ENCODE data around the gene C5AR2.
A peak's percentile ranks its signal among the peaks of the same experiment; 100 is the strongest.
"Not testable (repeated sequence)": the region's sequence is repeated elsewhere in the genome, so short reads cannot be mapped to it uniquely, and the experiment has no call there.

The C5AR2 gene

GRCh38 chr19:47362321-47362720 lies 30.3 kb downstream of the C5AR2 start:
- no peak for DNase-seq (ENCODE audit: low read depth, low spot score)

- DNase-seq (ENCODE audit: low read depth, low spot score) = peak; percentile 38
These were observed 32.0 kb downstream of the C5AR2 start for GRCh38 chr19:47363758-47364531.

GRCh38 chr19:47365455-47365854 lies 33.5 kb downstream of the C5AR2 start:
- DNase-seq (ENCODE audit: low read depth, low spot score) = not testable (repeated sequence)

GRCh38 chr19:47370045-47370611 lies 38.2 kb downstream of the C5AR2 start:
- DNase-seq (ENCODE audit: low read depth, low spot score) = no peak

GRCh38 chr19:47371261-47371660 lies 39.3 kb downstream of the C5AR2 start:
- DNase-seq (ENCODE audit: low read depth, low spot score) = no peak

GRCh38 chr19:47372603-47373002 lies 40.6 kb downstream of the C5AR2 start:
- no peak for DNase-seq (ENCODE audit: low read depth, low spot score)

- no peak for DNase-seq (ENCODE audit: low read depth, low spot score)
These were observed 41.6 kb downstream of the C5AR2 start for GRCh38 chr19:47373246-47374240.

- DNase-seq (ENCODE audit: low read depth, low spot score) = no peak
These were observed 43.1 kb downstream of the C5AR2 start for GRCh38 chr19:47374876-47375693.

- DNase-seq (ENCODE audit: low read depth, low spot score) = no peak
These were observed 44.0 kb downstream of the C5AR2 start for GRCh38 chr19:47375694-47376588.

GRCh38 chr19:47376589-47377144 lies 44.7 kb downstream of the C5AR2 start:
- DNase-seq (ENCODE audit: low read depth, low spot score) = no peak

GRCh38 chr19:47377208-47377701 lies 45.3 kb downstream of the C5AR2 start:
- DNase-seq (ENCODE audit: low read depth, low spot score) = no peak

GRCh38 chr19:47377801-47378200 lies 45.8 kb downstream of the C5AR2 start:
- peak; percentile 24 for DNase-seq (ENCODE audit: low read depth, low spot score)

- no peak for DNase-seq (ENCODE audit: low read depth, low spot score)
These were observed 46.3 kb downstream of the C5AR2 start for GRCh38 chr19:47378246-47378645.

GRCh38 chr19:47379381-47379938 lies 47.5 kb downstream of the C5AR2 start:
- DNase-seq (ENCODE audit: low read depth, low spot score) = no peak

GRCh38 chr19:47380559-47380958 lies 48.6 kb downstream of the C5AR2 start:
- no peak for DNase-seq (ENCODE audit: low read depth, low spot score)

GRCh38 chr19:47381121-47381520 lies 49.1 kb downstream of the C5AR2 start:
- no peak for DNase-seq (ENCODE audit: low read depth, low spot score)

- no peak for DNase-seq (ENCODE audit: low read depth, low spot score)
These were observed 49.8 kb downstream of the C5AR2 start for GRCh38 chr19:47381653-47382279.

GRCh38 chr19:47383890-47384289 lies 51.9 kb downstream of the C5AR2 start:
- DNase-seq (ENCODE audit: low read depth, low spot score) = not testable (repeated sequence)

GRCh38 chr19:47384533-47384932 lies 52.6 kb downstream of the C5AR2 start:
- not testable (repeated sequence) for DNase-seq (ENCODE audit: low read depth, low spot score)

Data from ELF-1 (cell line).